ENCODE data around the gene LSM14B. TPM values are rescaled to one million over a fixed set of nuclear protein-coding genes. Genes with fewer than 3 reads are reported as not detected.
A peak's percentile ranks its signal among the peaks of the same experiment; 100 is the strongest.
"Not testable (repeated sequence)": the region's sequence is repeated elsewhere in the genome, so short reads cannot be mapped to it uniquely, and the experiment has no call there.

Gene LSM14B
- total RNA-seq, 2 experiments from 2014 or later, result 34.5 to 35.7 TPM

- H3K9me3 Mint-ChIP-seq, result no peaks in the 10 kb centered on the region
- peaks cover 42% of the 10 kb centered on the region for H3K4me1 Mint-ChIP-seq (ENCODE audit: low read depth)
- intact Hi-C loops (cut with DNase I, micrococcal nuclease), result no loop called here
- POLR2A ChIA-PET, result interaction anchor here (5.4 kb wide), 1 partner anchor 79 kb away, joined by 51 read pairs; the partner anchor contains the start of gene TAF4
- no peak overlapping the region for H3K4me3 ChIP-seq (ENCODE audit: low read length)
- H3K36me3 ChIP-seq (ENCODE audit: insufficient read depth, low read length), result no peaks in the 10 kb centered on the region
- CTCF ChIA-PET, result no interaction called here
- DNase-seq (no peak), ATAC-seq (ENCODE audit: poor library complexity) (no peak)
- H3K36me3 Mint-ChIP-seq (ENCODE audit: low read depth), result peaks cover 21% of the 10 kb centered on the region
- H3K27me3 Mint-ChIP-seq, result no peaks in the 10 kb centered on the region
- no peak for TF ChIP-seq CTCF (IDR thresholded peaks at IDR 0.05)
- peaks cover 42% of the 10 kb centered on the region for H3K4me1 ChIP-seq (ENCODE audit: insufficient read depth, low read length)
- peak overlapping the region; percentile 87 for H3K4me3 Mint-ChIP-seq
- H3K9me3 ChIP-seq (ENCODE audit: control insufficient read depth in 1 of 2, insufficient read depth in 1 of 2, low read length in 2 of 2), result peaks cover 0 to 1% of the 10 kb centered on the region in 2 experiments
- H3K27ac Mint-ChIP-seq, result peak overlapping the region; percentile 86
- no peak overlapping the region for H3K27ac ChIP-seq (ENCODE audit: low read depth in 1 of 2, low read length in 2 of 2)
- no peaks in the 10 kb centered on the region for H3K27me3 ChIP-seq (ENCODE audit: control insufficient read depth in 1 of 2, insufficient read depth in 2 of 2, low read length in 2 of 2)
Measured at GRCh38 chr20:62146019-62146755, 23.9 kb downstream of the LSM14B start.

- Histone ChIP-seq H3K4me3 (ENCODE audit: low read length) (no peak overlapping the region), H3K27me3 (ENCODE audit: control insufficient read depth in 1 of 2, insufficient read depth in 2 of 2, low read length in 2 of 2) (no peaks in the 10 kb centered on the region), H3K27ac (ENCODE audit: low read depth in 1 of 2, low read length in 2 of 2) (no peak overlapping the region), H3K4me1 (ENCODE audit: insufficient read depth, low read length) (peaks cover 32% of the 10 kb centered on the region), H3K9me3 (ENCODE audit: control insufficient read depth in 1 of 2, insufficient read depth in 1 of 2, low read length in 2 of 2) (peaks cover 0 to 11% of the 10 kb centered on the region in 2 experiments), H3K36me3 (ENCODE audit: insufficient read depth, low read length) (peaks cover under 1% of the 10 kb centered on the region)
- no peaks in the 10 kb centered on the region for H3K27me3 Mint-ChIP-seq
- peaks cover 35% of the 10 kb centered on the region for H3K4me1 Mint-ChIP-seq (ENCODE audit: low read depth)
- H3K36me3 Mint-ChIP-seq (ENCODE audit: low read depth), result peaks cover 11% of the 10 kb centered on the region
- intact Hi-C loops (cut with DNase I, micrococcal nuclease), result no loop called here
- H3K27ac Mint-ChIP-seq, result peak overlapping the region; percentile 42
- no peak for TF ChIP-seq CTCF (IDR thresholded peaks at IDR 0.05)
- peak overlapping the region; percentile 48 for H3K4me3 Mint-ChIP-seq
- ATAC-seq (ENCODE audit: poor library complexity), result no peak
- no peak for DNase-seq
- no peaks in the 10 kb centered on the region for H3K9me3 Mint-ChIP-seq
- ChIA-PET CTCF (no interaction called here), POLR2A (interaction anchor here (0.6 to 1.0 kb wide), 2 partner anchors 25 to 92 kb away, joined by 3 read pairs; partner anchors contain the start of gene LSM14B)
Measured at GRCh38 chr20:62147125-62147524, 24.9 kb downstream of the LSM14B start.

GRCh38 chr20:62147528-62147927, 25.3 kb downstream of the LSM14B start:
- ATAC-seq (ENCODE audit: poor library complexity), result no peak
- ChIA-PET CTCF (no interaction called here), POLR2A (interaction anchor here (0.6 to 1.0 kb wide), 2 partner anchors 25 to 92 kb away, joined by 3 read pairs; partner anchors contain the start of gene LSM14B)
- H3K4me3 Mint-ChIP-seq, result peak overlapping the region; percentile 48
- peaks cover 4% of the 10 kb centered on the region for H3K36me3 ChIP-seq (ENCODE audit: insufficient read depth, low read length)
- no peaks in the 10 kb centered on the region for H3K9me3 Mint-ChIP-seq
- peaks cover 12% of the 10 kb centered on the region for H3K36me3 Mint-ChIP-seq (ENCODE audit: low read depth)
- no peak overlapping the region for H3K27ac ChIP-seq (ENCODE audit: low read depth in 1 of 2, low read length in 2 of 2)
- no peaks in the 10 kb centered on the region for H3K27me3 ChIP-seq (ENCODE audit: control insufficient read depth in 1 of 2, insufficient read depth in 2 of 2, low read length in 2 of 2)
- intact Hi-C loops (cut with DNase I, micrococcal nuclease), result no loop called here
- no peak overlapping the region for H3K4me3 ChIP-seq (ENCODE audit: low read length)
- H3K4me1 Mint-ChIP-seq (ENCODE audit: low read depth), result peaks cover 36% of the 10 kb centered on the region
- H3K27me3 Mint-ChIP-seq, result no peaks in the 10 kb centered on the region
- H3K4me1 ChIP-seq (ENCODE audit: insufficient read depth, low read length), result peaks cover 32% of the 10 kb centered on the region
- no peak for TF ChIP-seq CTCF (IDR thresholded peaks at IDR 0.05)
- H3K27ac Mint-ChIP-seq, result peak overlapping the region; percentile 42
- no peak for DNase-seq
- peaks cover 0 to 13% of the 10 kb centered on the region in 2 experiments for H3K9me3 ChIP-seq (ENCODE audit: control insufficient read depth in 1 of 2, insufficient read depth in 1 of 2, low read length in 2 of 2)

- POLR2A ChIA-PET, result interaction anchor here (1.0 kb wide), 1 partner anchor 26 kb away, joined by 3 read pairs; the partner anchor contains the start of gene LSM14B
- H3K9me3 ChIP-seq (ENCODE audit: control insufficient read depth in 1 of 2, insufficient read depth in 1 of 2, low read length in 2 of 2), result peaks cover 0 to 17% of the 10 kb centered on the region in 2 experiments
- H3K36me3 ChIP-seq (ENCODE audit: insufficient read depth, low read length); H3K27ac Mint-ChIP-seq; H3K27me3 ChIP-seq (ENCODE audit: control insufficient read depth in 1 of 2, insufficient read depth in 2 of 2, low read length in 2 of 2); H3K27ac ChIP-seq (ENCODE audit: low read depth in 1 of 2, low read length in 2 of 2); intact Hi-C loops (cut with DNase I, micrococcal nuclease); H3K4me3 ChIP-seq (ENCODE audit: low read length); H3K9me3 Mint-ChIP-seq; ATAC-seq (ENCODE audit: poor library complexity); H3K27me3 Mint-ChIP-seq; DNase-seq; H3K4me3 Mint-ChIP-seq; CTCF ChIA-PET: not testable (repeated sequence)
- H3K4me1 ChIP-seq (ENCODE audit: insufficient read depth, low read length), result peaks cover 32% of the 10 kb centered on the region
- Mint-ChIP-seq H3K36me3 (ENCODE audit: low read depth) (peaks cover 19% of the 10 kb centered on the region), H3K4me1 (ENCODE audit: low read depth) (peaks cover 41% of the 10 kb centered on the region)
Measured at GRCh38 chr20:62148383-62148782, 26.1 kb downstream of the LSM14B start.
